Measurements from ENCODE around the gene ARHGEF39.

The ARHGEF39 gene, protein sequence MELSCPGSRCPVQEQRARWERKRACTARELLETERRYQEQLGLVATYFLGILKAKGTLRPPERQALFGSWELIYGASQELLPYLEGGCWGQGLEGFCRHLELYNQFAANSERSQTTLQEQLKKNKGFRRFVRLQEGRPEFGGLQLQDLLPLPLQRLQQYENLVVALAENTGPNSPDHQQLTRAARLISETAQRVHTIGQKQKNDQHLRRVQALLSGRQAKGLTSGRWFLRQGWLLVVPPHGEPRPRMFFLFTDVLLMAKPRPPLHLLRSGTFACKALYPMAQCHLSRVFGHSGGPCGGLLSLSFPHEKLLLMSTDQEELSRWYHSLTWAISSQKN

DNA sequence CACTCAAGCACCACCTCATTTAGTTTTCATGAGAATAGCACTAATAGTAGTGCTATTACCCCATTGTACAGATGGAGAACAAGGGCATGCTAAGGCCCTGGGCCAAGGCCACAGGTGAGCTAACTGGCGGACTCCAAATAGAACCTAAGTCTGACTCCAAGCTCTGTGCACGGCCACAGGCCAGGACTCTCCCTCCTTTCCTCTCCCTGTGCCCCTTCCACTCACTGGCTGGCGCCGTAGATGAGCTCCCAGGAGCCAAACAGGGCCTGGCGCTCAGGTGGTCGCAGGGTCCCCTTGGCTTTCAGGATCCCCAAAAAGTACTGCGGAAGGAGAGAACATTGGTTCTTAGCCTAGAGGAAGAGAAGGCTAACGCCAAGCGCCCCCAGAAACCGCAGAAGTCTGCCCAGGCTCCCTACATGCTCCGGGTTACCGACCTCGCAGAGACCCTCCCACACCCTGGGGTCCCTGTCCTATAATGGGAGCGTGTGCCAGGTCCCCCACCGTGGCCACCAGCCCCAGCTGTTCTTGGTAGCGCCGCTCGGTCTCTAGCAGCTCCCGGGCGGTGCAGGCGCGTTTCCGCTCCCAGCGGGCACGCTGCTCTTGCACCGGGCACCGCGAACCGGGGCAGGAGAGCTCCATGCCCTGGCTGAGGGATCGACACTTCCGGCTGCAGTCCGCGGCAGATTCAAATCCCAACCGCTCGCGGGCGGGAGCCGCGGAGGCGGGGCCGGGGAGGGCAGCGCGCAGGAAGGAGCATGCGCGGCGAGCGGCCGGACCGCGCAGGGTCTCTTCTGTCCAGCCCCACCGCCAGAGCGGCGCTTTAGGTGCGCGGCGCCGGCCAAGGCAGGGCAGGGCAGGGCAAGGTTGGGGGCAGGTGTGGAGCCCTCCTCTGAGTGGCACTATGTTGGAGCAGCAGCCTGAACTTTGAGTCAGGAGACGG, at the start of gene ARHGEF39:
Gene ARHGEF39, minus strand, starts transcription at position 665 of the 940 bp plus-strand sequence. Its CDS starts 26 bp downstream, at position 639.
- DNase-seq (ENCODE audit: low spot score) = peak; percentile 89

DNA sequence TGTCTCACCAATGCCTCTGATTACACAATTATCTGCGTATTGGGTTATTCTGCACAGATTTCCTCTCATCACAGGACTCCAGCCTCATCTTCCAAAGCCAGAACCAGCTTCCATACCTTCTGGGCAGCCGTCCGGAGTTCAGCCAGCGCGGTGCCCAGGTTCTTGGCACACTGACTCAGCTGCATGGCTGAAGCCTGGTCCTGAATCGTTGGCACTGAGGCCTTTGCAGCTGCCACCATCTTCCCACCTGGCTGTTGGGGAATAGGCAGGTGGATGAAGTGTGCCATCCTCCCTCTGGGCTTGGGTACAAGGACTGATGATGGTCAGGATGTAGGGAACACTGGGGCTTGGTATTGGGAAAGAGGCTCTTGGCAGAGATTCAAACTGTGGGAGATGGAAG, 49.1 kb upstream of the ARHGEF39 start:
- DNase-seq (ENCODE audit: low spot score) = no peak

DNA sequence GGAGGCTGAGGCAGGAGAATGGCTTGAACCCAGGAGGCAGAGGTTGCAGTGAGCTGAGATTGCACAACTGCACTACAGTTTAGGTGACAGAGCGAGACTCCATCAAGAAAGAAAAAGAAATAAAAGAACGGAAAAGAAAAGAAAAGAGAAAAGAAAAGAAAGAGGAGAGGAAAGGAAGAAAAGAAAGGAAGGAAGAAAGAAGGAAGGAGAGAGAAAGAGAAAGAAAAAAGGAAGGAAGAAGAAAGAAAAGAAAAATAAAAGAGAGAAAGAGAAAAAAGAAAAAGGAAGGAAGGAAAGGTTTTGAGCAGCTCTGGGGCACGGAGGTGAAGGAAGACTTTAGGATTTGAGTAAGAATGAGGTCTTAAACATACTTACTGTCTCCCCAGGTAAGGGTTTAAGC, 48.6 kb upstream of the ARHGEF39 start:
- DNase-seq (ENCODE audit: low spot score) = no peak

DNA sequence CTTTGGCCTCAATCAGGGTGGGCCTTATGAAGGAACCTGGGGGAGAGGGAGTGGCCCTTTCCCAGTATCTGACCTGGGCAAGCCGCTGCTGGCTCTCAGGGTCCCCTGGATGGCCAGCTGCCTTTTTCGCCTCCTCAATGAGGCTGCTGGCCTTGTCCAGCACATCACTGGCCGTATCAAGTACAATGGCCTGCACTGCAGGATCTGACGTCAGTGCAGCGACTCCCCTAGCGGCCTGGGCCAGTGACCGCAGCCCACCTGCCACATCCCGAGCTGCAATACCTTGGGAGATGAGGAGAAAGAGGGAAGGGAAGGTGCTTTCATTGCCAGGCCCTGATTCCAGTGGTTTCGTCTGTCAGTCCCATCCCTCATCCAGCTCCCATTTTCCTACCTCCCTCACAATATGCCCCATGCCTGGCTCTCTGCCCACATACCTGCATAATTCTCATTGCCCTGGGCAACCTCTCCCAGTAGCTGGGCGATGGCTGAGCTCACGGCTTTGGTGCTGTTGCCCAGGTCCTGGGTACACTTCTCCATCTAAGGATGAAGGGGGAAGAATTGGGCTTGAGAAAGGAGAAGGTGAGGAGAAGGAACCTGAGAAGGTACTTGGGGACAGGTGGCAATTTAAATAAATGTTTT, 47.9 kb upstream of the ARHGEF39 start:
- no peak for DNase-seq (ENCODE audit: low spot score)

DNA sequence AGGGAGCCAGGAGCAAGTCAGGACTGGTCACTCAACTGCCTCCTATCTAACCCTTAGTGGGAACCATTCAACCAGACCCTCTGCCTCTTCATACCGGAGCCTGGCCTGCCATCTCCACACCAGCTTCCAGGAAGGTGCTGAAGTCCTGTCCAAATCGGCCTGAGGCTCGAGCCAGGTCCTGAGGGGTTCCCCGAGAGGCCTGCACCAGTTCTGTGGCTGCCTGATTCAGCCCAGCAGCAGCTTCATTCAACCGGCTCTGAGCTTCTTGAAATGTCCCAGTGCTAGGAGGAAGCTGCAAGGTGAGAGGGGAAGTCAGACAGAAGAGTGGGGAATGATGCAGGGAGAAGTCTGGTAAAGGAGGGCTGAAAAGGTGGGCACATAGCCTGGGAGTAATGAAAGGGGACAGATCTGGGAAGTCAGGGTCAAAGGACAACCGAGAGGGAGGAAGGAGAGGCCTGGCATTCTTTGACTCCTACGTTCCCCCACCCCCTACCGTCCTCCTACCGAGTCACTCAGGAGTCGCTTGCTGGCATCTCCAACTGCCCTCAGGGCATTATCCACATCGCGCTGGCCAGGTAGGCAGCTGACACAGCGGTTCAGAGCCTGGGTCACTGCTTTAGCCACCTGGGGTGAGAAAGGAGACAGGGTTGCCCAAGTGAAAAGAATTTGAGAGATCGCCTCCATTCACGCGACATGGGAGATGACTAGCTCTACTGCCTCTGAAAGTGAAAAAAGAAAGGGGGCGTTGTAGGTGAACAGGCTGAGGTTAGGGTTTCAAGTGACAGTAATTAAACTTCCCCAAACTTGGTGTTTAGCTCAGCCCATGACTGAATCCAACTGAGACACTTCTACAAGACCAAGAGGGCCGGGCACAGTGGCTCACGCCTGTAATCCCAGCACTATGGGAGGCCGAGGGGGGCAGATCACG, 46.8 kb upstream of the ARHGEF39 start:
- peak; percentile 53 for DNase-seq (ENCODE audit: low spot score)

DNA sequence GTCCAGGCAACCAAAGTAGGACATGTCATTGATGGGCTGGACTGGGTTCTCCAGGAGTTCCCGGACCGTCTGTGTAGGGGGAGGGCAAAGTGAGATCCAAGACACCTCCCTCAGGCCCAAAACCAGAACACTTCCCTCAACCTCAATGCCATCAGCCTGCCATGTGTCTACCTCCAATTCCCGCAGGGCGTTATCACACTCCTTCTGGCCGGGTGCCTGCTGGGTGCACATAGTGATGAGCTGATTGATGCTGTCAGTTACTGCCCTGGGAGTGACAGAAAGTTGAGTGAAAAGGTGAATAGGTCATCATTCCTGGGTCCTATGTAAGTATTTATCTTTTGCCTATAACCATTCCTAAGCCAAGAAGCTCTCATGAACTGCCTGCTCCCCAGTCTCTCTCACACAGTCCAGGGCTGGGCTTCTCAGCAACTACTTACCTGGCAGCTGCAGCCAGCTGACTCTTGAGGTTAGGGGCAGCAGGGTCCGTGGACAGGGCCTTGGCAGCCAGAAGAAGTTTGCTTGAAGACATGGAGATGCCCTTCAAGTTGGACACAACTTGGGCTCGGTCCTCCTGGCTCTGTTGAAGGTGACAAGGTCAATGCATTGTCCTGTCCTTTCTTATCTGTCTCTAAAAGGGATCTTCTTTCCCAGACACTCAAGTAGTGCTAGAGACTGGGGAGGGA, 46.0 kb upstream of the ARHGEF39 start:
- no peak for DNase-seq (ENCODE audit: low spot score)

DNA sequence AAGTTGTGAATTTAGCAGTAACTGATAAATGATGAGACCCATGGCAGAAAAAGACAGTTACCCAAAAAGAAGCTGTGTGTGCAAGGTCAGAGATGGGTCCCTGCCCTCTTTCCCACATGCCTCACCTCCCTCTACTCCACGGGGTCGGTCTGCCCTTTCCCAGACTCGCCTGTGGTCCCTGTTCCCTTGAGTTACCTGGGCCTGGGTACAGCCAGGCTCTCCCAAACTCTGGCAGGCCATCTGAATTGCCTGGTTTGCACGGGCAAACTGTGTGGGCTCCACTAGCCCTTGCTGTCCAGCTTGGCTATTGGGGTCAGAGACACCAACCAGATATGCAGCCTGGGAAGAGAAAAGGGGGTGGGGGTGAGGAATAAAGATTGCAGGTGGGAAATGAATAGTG, 43.2 kb upstream of the ARHGEF39 start:
- no peak for DNase-seq (ENCODE audit: low spot score)

DNA sequence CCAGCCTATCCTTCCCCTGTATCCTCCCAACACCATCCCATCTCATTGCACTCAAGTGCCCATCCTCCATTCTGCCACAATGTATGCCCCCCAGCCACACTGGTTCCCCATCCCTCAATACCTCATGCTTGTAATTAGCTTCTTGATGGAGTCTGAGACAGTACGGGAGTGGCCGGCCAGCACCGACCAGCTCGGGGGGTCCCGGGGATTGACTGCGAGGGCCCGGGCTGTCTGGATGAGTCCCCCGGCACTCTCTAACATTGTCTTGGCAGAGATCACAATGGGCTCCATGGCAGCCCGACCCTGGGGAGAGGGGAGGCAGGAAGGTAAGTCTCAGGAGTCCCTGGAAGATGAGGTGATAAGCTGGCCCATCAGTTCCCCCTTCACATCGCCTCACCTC, 42.0 kb upstream of the ARHGEF39 start:
- DNase-seq (ENCODE audit: low spot score) = no peak

DNA sequence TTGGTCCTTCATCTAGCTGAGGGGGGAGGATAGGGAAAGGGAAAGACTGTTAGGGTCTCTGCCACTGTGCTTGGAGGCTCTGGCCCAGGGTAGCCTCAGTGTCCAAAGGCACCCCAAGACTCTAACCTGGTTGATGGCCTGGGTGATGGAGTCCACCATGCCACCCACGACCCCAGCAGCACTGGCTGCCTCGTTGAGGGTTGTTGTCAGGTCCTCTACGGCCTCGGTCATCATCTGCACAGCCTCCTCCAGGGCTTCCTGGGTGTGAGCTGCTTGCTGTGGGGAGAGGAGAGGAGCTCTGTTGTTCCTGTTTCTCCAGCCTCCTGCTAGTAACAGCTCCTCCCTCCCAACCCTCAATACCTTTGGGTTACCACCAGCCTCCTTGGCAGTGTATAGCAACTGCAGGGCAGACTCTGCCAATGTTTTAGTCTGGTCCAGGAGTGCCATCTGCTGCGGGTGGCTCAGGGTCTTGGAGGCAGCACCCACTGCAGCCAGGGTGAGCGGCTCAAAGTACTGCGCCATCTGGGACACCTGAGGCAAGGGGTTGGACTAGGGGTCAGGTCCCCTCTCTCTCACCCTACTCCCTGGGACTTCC, 40.9 kb upstream of the ARHGEF39 start:
- DNase-seq (ENCODE audit: low spot score) = no peak

DNA sequence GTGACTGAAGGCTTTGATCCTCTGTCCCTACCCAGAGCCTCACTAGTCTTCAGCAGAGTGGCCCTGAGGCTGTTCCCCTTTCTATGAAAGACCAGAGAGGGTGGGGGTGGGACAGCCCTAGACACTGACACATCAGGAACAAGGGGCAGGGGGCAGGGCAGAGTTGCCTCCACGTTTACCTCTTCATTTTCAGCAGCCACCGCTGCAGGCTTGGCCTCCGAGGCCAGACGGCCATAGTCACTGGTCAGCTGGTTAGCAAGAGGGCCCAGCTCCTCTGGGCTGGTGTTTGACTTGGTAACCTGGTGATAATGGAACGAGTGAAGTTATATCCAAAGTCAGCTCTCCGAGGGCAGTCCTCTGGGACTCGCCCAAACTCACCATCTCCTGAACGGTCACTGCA, 40.4 kb upstream of the ARHGEF39 start:
- no peak for DNase-seq (ENCODE audit: low spot score)

DNA sequence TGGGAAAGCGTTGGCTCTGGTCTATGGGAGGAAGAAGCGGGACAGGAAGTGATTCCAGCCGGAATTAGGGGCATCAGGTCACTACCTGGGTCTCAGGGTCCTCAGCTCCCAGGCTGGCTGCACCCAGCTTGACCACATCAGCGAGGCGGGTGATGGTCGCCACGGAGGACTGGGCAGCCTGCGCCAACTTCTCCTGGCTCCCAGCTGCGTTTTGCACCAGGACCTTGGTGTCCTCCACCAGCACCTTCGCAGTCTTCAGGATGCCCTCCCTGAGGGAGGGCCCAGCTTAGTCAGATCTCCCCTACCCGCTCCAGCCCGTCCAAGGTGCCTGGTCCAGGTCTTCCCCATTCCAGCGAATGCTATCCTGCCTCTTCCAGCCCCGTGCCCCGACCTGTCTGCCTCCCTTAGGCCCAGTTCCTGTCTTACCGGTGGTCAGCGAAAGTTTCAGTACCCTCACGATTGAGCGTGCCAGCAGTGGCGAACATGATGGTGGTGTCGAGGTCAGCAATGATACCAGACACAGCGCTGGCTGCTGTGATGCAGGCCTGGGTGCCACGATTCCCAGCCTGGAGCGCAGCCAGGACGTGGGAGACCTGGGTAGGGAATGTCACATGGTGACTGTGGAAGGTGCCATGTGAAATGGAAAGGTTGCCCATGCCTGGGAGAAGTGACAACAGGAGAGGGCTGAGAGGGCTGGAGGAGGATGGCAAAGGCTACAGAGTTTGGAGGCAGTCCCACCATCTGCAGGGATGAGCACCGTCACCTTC, 39.1 kb upstream of the ARHGEF39 start:
- no peak for DNase-seq (ENCODE audit: low spot score)

DNA sequence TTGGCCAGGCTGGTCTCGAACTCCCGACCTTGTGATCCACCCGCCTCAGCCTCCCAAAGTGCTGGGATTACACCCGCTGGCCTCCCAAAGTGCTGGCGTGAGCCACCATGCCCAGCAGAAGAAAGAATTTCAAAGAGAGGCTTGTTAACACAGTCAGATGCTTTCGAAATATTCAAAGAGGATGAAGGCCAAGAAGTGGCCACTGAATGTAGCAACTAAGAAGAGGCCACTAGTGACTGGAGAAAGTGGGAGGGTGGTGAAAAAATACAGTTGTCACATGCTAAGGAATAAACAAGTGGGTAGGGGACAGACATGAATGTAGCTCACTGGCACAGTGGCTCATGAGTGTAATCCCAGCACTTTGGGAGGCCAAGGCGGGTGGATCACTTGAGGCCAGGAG, 37.7 kb upstream of the ARHGEF39 start:
- DNase-seq (ENCODE audit: low spot score) = no peak

DNA sequence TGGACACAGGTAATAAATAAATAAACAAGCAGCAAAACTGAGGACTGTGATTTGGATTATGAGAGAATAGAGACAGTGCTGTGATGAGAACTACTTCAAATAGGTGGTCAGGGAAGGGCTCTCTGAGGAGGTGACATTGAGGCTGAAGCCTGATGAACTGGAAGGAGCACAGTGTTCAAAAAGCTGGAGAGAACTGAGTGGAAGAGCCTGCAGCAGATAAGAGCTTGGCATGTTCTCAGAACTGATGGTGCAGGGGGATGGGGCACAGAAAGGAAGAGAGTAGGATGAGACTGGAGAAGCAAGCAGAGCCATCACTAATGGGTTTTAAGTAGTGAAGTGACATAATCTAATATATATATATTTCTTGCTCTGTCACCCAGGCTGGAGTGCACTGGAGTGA, 35.9 kb upstream of the ARHGEF39 start:
- no peak for DNase-seq (ENCODE audit: low spot score)

DNA sequence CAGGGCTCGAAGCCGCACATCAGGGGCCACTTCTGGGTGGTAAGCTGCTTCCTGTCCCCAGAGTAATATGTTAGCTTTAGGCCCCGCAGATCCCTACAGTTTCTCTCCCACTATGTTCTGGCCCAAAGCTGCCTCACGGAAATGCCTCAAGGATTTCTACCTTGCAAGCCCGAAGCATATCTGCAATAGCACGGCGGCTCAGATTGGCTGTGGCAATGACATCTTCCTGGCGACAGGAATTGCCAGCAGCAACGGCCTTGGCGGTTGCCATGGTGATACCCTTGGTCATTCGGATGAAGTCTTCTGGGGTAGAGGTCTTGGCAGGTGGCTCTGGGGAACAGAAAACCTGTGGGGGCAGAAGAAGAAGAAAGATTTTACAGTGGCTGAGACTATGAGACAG, 35.0 kb upstream of the ARHGEF39 start:
- no peak for DNase-seq (ENCODE audit: low spot score)

DNA sequence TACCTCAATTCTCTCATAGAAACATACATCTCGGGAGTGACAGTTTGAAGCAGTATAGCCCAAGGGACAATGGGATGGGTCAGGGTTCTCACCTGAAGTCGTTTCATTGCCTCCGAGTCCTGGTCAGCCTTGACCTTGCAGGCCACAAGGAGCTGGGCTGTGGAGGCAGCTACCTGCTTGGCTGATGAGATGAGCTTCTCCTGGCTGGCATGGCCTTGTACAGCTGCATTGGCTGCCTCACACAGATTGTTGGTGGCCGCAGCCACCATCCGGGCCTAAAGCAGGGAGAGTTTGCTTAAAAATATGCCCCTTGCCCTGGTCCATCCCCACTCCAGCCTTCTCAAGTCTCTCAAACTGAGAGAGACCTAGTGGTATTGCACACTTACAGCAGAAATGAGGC, 33.2 kb upstream of the ARHGEF39 start:
- no peak for DNase-seq (ENCODE audit: low spot score)

DNA sequence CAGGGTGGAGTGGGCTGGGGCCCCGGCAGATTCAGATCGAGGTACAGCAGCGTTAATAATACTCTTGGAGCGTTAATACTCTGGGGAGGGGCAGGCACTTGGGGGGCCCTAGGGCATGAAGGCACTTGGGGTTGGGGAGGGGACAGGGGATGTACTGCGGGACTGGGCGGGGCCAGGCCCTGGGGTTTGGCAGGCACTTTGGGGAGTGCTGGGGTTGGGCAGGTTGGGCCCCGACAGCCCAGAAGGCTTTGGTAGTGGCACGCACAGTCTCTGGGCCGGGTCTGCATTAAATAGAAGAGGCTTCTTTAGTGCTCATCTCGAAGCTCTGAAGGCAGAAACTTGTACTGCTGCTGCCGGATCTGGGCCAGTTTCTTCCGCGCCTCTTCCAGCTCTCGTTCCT, 32.5 kb upstream of the ARHGEF39 start:
- no peak for DNase-seq (ENCODE audit: low spot score)

DNA sequence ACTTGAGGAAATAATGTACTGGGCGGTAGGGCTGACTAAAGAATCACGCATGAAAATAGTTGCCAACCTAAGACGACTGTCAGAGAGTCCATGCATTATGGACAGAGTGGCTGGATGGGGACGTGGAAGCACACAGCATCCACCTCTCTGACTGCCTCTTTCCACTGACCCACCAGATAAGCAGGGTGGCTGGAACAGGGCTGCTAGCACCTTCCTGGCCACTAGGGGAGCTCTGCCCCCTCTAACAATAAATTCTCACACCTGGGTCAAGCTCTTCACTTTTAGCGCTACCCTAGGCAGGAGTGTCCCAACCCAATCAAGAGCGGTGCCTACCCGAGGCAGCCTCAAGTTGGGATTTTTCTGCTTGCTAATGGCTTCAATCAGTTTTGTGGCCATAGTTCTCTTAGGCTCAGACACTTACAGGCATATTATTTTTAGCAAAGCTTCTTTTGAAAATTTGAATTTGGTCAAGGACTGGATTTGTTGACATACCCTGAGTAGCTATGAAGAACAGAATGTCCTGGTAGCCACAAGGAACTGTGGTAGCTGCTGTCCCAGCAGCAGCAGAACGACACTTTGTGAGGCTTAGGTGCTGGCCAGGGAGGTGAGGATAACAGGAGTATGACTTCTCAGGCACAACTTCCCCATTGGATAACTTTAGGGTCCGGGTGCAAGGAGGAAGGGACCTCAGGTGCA, 31.7 kb upstream of the ARHGEF39 start:
- peak; percentile 62 for DNase-seq (ENCODE audit: low spot score)

DNA sequence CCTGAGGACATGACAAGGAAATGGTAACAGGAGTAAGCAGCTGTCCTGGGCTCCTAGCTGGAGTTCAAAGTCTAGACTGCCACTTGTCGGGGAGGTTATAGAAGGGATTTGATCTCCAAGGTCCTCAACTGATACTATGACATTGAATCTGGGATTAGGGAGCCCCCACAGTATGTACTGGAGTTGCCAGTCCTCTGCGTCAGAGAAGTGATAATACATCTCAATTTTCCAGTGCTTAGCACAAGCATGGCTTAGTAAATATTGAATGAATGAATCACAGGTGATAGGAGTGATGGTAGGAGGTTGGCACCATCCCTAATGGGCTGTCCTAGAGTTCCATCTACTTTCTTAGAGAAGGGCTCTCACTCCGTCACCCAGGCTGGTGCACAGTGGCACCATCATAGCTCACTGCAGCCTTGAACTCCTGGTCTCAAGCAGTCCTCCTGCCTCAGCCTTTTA, 31.0 kb upstream of the ARHGEF39 start:
- no peak for DNase-seq (ENCODE audit: low spot score)

DNA sequence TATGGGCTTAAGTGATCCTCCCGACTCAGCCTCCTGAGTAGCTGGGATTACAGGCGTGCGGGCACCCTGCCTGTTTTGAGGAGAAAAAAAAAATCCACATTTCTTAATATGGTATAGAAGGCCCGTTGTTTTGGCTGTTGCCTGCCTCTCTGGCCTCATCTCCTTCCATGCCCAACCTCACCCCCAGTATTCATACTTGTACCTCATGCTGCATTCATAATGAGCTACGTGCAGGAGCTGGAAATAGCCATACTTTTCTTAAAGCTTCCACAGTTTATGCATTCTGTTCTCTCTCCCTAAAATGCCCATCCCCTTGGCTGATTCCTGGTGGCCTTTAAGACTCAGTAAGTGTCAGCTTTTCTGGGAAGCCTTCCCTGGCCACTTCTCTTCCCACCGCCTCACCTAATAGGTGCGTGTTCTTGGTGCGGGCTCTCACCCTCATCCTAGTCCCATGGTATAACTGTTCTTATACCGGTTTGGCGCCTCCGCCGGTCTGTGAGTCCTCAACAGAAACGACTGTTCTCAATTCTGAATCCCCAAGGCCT, 26.8 kb upstream of the ARHGEF39 start:
- DNase-seq (ENCODE audit: low spot score) = no peak
